ENCODE measurements around the gene DOK4.
A peak's percentile ranks its signal among the peaks of the same experiment; 100 is the strongest.

DOK4 gene

DNA sequence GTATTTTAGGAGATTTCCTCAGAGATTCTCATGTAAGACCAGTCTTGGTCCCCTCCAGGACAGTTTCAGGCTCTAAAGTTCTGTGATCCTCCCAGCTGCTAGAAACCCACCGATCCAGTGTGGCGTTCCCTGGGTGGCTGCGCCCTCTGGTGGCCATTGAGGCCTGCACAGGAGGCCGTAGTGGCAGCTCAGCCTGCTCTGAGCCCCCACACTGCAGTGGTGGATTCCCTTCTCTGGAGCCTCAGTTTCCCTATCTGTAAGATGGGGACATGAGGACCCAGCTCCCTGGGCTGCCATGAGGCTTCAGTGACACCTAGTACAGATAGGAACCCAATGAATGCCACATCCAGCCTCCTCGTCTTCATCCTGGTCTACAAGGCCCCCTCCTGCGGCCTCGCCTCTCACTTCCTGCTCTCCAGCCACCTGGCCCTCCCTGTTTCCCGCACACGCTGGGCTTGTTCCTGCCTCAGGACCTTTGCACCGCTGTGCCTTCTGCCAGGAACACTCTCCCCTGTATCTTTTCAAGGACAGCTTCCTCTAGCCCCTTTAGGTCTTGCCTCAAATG is 33.6 kb upstream of the DOK4 start:
- DNase-seq (ENCODE audit: low read depth in 2 of 2): no peak

DNA sequence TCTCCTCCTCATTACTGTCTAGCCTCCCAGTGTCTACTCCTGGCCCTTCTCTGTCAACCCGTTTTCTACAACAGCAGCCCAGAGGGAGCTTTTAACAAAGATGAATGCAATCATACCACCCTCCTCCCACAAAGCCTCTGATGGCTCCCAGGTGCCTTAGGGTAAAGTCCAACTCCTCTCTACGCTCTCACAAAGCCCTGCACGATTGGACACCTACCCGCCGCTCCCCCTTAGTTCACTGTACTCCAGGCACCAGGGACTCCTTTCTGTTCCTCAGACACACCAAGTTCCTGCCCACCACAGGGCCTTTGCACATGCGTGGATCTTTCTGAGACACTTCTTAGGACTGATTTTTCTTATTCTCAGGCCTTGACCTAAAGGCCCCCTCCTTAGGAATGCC is 32.6 kb upstream of the DOK4 start:
- no peak for DNase-seq (ENCODE audit: low read depth in 2 of 2)

DNA sequence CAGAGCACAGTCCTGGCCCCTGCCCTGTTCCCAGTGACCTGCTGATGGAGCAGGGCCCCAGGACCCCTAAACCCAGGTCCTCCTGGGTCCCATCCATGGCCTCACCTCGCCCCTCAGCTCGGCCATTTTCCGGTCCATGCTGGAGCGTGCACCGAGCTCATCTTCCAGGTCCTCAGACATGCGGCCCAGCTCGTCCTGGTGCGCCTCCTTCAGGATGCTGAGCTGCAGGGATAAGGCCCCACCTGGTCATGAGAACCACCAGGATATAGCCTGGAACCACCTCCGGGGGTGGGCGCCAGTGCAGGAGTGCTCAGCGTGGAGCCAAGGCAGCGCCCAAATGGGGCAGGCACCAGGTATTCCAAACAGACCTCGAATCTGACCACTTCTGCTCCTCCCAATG is 32.2 kb upstream of the DOK4 start:
- DNase-seq (ENCODE audit: low read depth in 2 of 2): no peak

DNA sequence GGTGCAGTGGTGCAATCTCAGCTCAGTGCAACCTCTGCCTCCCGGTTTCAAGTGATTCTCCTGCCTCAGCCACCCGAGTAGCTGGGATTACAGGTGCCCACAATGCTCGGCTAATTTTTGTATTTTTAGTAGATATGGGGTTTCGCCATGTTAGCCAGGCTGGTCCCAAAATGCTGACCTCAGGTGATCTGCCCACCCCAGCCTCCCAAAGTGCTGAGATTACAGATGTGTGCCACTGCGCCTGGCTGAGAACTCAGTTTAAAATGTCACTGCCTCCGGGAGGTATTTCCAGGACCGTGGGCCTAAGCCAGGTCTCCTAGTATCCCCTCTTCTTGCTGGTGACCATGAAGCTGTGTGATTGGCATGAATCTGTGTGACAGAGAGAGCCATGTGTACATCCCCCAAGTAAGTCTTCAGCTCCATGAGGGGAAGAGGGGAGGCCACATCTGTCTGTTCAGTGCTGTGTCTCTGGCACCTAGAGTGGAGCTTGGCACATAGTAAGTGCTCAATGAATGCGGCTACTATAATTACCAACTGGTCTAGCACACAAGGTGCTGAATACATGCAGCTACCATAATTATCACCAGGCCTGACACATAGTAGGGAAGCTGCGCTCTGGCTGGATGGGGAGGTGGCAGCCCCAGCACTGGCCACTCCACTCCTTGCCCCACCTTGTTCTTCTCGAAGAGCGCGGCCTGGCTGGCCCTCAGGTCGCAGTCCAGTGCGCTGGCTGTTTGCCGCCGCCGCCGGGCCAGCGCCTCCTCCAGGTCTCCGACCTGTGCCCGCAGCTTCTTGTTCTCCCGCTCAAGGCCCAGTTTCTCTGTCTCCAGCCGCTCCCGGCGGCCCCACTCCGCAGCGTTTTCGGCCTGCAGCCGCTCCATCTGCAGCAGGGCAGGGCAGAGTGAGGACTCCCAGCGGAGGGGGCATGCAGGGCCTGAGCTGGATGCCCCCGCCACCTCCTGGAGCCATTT is 31.4 kb upstream of the DOK4 start:
- DNase-seq (ENCODE audit: low read depth in 2 of 2): no peak

DNA sequence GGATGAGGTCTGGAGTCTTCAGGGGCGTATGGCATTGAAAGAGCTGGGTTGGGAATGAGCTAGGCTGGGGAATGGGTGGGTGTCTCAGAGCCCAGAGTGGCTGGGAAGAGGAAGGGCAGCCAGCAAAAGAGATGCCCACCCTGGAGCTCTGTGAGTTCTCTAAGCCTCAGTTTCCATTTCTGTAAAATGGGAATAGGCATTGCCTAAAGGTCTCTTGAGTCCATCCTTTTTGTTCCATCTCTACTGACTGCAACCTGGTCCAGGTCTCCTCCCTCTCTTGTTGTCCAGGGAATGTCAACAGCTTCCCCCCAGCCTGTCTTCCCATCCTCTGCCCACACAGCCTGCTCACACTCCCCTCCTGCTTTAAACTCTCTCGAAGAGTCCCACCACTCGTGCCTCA is 30.5 kb upstream of the DOK4 start:
- DNase-seq (ENCODE audit: low read depth in 2 of 2): no peak

DNA sequence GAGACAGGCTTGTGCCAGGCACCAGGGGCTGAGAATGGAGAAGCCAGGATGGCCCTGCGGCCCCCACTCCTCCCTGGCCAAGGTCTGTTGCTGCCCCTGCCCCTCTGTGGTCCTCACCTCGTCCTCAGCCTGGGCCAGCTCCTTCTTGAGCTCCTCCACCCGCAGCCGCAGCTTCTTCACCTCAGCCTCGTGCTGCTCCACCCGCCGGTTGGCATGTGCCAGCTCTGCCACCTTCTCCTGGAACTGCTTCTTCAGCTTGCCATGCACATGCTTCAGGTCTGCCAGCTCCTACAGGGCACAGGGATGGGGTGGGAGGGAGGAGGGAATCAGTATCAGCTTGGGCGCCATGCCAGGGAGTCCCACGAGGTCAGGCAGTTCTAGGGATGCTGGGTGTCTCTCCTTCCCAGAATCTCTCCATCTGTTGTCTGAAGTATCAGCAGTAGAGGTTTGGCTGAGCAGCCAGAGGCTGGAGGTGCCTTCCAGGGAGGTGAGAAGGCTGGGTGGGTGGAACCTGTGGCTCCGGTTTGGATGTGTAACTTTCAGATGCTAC is 30.0 kb upstream of the DOK4 start:
- no peak for DNase-seq (ENCODE audit: low read depth in 2 of 2)

DNA sequence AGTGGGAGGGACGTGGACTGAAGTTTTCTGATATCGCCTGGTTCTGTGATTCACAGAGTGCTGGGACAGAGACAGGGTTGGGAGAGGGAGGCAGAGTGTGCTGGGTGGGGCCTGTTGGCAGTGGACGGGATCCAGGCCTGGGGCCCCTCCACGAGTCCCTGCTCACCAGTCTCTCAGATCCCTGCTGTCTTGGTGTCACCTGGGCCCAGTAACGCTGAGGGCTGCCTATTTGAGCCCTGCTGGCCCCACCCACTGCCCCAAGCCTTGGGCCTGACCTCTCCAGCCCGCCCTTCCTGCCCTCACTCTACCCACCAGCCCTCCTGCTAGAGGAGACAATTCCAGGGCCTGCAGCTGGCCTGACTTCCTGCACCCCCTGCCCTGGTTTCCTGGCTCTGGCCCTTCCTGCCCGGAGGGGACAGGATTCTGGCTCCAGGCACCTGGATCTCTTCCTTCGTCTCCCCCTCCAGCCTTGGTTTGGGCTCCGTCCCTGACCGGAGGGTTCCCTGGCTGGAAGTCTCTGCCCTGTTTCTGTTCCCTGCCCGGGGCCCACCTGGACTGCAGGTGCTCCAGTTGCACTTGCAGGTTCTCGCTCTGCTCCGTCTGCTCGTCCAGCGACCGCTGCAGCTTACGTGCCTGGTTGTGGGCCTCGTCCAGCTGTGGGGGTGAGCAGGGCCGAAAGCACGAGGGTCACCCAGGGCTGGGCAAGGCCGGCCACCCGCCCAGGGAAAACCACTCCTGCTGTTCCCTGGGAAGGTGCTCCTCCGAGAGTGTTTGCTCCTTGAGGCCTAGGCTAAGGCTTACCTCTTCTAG is 28.7 kb upstream of the DOK4 start:
- no peak for DNase-seq (ENCODE audit: low read depth in 2 of 2)

DNA sequence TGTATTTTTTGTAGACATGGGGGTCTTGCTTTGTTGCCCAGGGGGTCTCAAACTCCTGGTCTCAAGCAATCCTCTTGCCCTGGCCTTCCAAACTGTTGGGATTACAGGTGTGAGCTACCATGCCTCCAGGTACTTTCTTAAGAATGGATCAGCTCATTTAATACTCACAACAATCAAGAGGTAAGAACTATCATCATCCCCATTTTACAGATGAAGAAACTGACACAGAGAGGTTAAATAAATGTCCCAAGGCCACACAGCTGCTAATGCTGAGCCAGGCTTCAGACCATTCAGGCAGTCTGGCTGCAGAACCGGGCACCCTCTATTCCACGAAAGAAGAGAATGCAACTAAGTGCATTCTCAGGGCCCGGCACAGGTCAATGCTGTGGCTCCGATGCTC is 28.1 kb upstream of the DOK4 start:
- DNase-seq (ENCODE audit: low read depth in 2 of 2): no peak

DNA sequence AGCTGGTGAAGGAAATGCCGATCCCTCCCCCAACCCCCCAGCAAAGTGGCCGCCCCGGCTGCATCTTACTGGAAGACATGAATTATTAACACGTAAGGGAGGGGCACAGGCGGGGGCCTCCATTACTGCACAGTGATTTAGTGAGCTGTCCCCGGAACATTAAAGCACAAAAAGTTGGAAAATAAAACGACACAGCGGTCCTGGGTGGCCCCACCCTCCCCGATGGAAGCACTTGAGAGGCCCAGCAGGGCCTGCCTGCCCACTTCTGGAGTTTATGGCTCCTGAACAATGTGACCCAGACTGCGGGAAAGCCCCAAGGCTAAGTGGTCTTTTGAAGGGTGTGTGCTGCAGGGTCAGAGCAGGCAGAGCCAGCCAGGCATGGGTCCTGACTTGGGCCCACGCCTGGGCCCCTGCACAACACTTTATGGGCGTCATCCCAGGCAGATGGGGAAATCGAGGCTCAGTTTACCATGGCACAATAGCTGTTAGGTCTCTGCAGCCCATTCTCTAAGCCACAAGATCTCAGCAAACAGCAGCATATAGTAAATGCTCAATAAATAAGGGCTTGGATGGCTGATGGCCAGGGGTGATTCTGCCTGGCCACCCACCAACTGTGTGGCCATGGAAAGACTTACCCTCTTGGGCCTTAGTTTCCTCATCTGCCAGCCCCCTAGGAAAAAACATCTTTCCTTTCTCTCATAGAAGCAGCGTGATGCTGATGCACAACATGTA is 27.2 kb upstream of the DOK4 start:
- peak in 1 of 2 experiments; percentile 36 for DNase-seq (ENCODE audit: low read depth in 2 of 2)

DNA sequence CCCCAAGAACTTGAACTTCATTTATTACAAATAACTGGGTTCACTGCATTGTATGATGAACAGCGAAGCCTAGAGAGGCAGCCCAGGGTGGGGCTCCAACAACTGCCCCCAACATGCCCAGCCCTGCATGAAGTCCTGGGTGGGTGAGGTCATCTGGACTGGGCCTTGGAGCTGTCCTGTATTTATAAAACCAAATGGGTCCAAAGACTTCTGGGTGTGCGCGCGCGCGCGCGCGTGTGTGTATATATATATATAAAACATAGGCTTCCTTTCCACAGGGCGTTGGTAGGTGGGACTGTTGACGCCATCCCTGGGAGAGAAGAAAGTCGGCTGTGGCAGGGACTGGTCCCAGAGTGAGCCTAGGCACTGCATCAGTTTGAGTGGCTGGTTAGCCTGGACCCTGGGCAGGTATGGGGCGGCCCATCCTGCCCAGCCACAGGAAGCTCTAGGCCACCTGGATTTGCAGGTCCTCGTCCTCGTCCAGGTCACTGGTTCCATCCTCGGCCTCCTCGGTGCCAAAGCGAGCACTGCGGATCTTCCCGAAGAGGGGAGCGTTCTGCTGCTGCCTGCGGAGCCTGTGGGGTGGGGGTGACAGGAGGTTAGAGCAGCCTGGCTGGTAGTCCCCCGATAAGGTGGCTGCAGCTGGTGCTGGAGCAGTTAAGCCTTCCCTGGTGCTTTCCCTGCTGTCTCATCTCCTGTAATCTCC is 26.2 kb upstream of the DOK4 start:
- no peak for DNase-seq (ENCODE audit: low read depth in 2 of 2)

DNA sequence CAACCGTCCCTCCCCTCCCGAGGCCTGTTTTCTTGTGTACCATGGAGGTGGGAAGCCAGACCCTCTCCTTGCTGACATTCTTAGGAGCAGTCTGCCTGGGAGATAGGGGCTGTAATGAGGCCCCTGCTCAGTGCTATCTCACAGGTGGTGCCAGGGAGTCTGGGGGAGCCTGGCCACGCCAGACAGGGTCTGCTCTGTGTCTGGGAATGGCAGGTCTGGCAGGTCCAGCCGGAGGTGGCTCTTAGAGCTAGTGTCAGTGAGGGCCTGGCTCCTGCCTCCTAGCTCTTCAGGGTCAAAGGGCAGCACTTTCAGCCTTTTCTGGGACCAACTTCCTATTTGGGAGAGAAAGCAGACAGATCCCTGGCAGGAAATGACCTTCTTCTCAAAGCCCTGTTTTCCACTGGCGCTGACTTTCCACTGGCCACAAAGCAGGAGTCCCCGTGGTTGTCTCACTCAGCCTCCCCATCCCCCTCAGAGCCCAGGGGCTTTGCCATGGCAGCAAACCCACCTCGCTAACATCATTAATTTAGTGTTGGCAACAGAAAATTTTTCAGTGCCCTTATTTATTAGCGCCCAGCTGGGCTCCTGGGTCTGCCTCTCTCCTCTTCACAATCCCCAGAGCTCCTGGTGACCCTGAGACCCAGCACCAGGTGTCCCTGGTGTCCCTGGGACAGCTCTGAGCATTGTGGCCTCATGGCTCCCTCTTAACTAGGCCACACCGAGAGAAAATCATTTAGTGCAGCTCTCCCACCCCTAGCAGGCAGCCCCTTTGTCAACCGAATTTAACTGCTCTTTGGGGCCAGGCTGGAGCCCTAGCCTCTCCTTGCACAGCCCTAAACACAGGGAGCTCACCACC is 24.0 kb upstream of the DOK4 start:
- DNase-seq (ENCODE audit: low read depth in 2 of 2): no peak

DNA sequence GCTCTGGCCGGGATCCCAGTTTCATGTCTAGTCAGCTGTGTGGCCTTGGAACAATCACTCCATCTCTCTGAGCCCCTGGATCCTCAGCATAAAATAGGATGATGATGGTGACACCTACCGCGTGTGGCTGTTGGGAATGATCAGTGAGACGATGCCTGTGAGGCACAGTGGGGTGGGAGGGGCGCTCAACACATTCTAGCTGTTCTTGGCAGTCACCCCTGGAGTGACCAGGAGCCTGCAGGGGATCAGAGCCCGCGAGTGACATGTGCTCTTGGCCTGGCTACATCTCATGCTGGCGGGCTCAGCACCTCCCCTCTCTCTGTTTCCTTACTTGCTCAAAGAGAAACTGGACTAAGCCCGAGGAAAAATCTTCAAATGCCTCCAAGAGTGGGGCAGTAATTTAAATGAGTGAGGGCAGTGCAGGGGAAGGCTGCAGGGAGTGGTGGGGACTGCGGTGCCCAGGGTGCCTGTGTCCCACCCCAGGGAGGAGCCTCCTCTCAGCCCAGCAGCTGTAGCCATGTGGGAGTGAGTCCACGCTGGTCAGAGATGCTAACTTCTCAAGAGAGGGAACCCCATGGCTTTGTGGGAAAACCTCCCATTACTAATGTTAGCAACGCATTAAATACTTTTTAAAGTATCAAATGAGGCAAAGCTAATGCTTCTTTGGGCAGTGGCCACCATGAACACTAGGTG is 23.1 kb upstream of the DOK4 start:
- no peak for DNase-seq (ENCODE audit: low read depth in 2 of 2)

DNA sequence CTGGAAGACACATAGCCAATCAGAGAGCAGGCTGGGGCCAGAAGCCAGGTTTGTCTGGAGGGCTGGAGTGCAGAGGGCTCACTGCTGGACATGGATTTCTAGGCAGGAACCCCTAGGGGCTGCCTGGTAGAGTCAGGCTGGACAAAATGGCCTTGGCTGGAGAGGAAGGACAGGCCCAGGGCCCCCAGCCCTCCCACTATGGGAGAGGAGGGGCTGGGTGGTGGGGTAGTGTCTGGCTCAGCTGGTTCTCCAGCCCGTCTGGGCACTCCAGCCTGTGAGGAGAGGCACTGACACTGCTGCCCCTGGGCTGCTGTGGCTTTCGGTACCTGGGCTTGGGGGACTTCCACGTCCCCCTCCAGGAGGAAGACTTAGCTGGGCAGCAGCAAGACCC is 21.7 kb upstream of the DOK4 start:
- DNase-seq (ENCODE audit: low read depth in 2 of 2): no peak

DNA sequence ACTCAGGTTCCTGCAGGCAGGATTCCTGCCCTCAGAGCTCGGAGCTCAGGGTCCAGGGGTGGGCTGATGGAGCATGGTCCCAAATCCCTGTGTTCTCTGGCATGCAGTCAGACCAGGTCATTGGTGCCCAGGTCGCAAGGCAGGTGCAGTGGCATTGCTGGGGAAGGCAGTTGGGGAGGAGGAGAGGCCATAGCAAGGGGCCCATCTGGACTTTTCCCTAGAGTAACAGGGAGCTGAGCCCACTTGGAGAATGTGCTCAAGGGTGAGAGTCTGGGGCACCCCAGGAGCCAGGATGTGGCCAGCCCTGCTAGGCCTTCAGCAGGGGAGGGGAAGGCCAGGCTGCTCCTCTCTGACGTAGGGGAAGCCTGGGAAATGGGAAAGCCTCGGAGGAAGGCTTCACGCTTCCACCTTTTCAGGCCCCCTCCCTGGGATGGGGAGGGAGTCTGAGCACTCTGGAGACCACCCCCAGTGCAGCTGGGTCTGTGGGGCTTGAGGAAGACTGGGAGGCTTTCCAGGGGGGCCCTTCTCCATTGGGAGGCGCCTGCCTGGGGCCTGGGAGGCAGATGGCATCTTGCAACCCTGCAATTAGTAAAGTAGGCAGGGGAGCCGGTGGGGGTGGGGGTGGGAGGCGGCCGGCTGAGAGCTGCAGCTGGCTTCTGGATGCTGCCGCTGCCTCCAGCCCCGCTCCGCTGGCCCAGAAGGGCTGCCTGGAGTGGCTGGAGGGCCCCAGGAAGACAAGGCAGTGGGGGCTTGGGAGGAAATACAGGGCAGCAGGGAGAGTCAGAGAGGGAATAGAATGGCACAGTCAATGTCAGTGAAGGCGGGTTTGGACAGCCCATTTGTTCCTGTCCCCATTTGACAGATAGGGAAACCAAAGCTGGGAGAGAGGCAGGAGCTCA is 21.1 kb upstream of the DOK4 start:
- no peak for DNase-seq (ENCODE audit: low read depth in 2 of 2)

DNA sequence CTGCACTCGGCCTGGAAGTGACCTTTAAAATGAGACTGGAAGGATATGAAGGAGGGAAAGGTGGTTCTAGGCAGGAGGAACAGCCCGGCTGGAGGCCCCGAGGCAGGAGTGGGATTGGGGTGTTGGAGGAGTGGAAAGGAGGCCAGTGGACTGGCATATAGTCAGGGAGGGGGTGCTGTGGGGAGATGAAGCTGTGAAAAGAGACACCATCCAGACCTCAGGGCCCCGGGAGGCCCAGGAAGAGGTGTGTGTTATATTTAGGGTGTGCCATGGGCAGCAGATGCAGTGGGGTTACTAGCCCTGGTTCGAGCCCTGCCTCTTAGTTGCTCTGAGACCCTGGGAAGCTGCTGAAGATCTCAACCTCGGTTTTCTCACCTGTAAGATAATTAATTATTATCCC is 18.9 kb upstream of the DOK4 start:
- DNase-seq (ENCODE audit: low read depth in 2 of 2): no peak

DNA sequence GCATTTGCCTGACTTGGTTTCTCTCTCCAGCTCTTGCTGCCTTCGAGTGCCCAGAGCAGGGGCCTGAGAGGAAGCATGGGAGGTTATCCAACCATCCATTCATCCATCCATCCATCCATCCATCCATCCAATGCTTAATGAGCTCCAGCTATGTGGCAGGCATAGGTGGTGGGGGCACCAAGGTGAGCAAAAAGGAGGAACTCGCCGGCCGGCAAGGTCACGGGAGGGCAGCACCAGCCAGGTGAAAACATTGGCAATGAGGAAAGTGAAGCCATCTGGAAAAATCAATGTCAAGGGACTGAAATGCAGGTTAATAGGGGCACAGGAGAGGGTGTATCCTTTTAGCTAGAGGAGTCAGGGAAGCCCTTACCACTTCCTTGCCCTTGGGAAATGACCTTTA is 18.2 kb upstream of the DOK4 start:
- DNase-seq (ENCODE audit: low read depth in 2 of 2): no peak

DNA sequence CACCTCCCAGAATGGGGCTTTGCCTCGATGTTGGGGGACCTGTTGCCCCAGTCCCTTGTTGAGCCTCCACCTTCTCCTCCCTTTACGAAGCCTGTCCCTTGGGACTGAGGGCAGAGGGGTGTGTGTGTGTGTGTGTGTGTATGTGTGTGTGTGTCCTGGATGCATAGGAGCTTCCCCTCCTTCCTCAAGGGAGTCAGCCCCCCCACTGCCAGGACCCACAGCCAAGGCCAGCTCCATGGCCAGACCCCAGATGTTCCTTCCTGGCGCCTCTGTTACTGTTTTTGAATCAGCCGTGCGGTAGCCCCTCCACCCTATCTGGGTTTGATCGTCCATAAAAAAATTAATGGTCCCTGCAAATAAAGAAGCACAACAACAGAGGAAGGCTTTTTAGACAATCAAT is 17.7 kb upstream of the DOK4 start:
- DNase-seq (ENCODE audit: low read depth in 2 of 2): no peak

DNA sequence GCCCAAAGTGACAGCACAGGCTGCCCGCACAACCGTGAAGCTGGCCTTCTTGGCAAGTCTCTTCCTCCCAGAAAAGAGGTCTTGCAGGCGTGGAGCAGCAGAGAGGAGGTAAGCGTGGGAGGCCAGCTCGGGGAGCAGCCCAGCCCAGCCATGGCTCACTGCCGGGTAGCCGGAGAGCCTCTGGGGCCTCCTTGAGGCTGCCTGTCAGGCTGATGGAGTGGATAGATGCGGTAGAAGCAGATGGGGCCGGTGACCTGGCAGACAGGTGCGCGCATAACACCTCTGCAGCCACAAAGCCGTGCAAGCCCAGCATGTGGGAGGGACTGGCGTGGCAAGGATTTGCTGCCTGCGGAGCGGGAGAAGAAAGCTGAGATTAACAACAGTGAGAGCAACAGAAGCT is 17.1 kb upstream of the DOK4 start:
- DNase-seq (ENCODE audit: low read depth in 2 of 2): no peak
